HCT116 (cell line): ENCODE results near the gene LGALS3. TPM values are rescaled to one million over a fixed set of nuclear protein-coding genes. Genes with fewer than 3 reads are reported as not detected.

Experiments used
- ATAC-seq: fragments of 200-7000 bp; cut with Tn5 transposase; 2 replicates; pipeline ENCODE4 v1.9.1; 2020; ENCODE audit warnings: mild to moderate bottlenecking, moderate library complexity
- BruUV-seq: library from RNA; stranded (reverse); fragments of 400-500 nt; replicated peaks from 2 replicates; lab custom pipeline; 2021; lab: Mats Ljungman, UMichigan
- CTCF ChIA-PET: fragments of 300-600 bp; sonication (Branson Sonifier 250); formaldehyde crosslinking; loops from one replicate; lab custom pipeline; 2021; ENCODE audit warnings: antibody characterized with exemption; lab: Charles Lee
- POLR2A ChIA-PET: fragments of 300-600, 350-600 bp; sonication (Branson Sonifier 250); formaldehyde crosslinking; loops from one replicate; lab custom pipeline; 2021; ENCODE audit warnings: antibody characterized with exemption; lab: Charles Lee
- RAD21 ChIA-PET, 2 experiments: fragments of 300-600 bp; sonication (Branson Sonifier 250); formaldehyde crosslinking; loops; one replicate each; lab custom pipeline; 2023; ENCODE audit warnings: low total read pairs in 2 of 2; ENCODE audit not compliant: uncharacterized antibody in 2 of 2, unreplicated experiment in 2 of 2, low non-redundant PET in 1 of 2; lab: Charles Lee
- DNase-seq: peaks from one replicate; pipeline ENCODE4 v3.0.0-alpha.2; 2010; ENCODE audit warnings: low read depth, low spot score
- H2AFZ ChIP-seq: fragments of 200-600 bp; shearing (Covaris generic), sonication (generic); 2 replicates; pipeline ENCODE4 v1.6.1; 2017; ENCODE audit warnings: low read depth, mixed run types, mixed read lengths, antibody characterized with exemption, low read length; ENCODE audit not compliant: poor library complexity, severe bottlenecking
- H3K27ac ChIP-seq: 2 replicates; pipeline ENCODE4 v1.5.1; 2012; ENCODE audit warnings: low read depth, low read length
- H3K27me3 ChIP-seq: fragments of 200-600 bp; sonication (generic); 2 replicates; pipeline ENCODE4 v1.6.1; 2016; ENCODE audit warnings: mixed run types, low read length, mixed read lengths; ENCODE audit not compliant: insufficient read depth
- H3K36me3 ChIP-seq, 2 experiments: fragments of 200-500 bp in 1 of 2; fragments of 200-600 bp in 1 of 2; sonication (Bioruptor generic) in 1 of 2; sonication (generic) in 1 of 2; 2 replicates each; pipeline versions ENCODE4 v1.5.1 to v1.6.1; 2014 to 2016; ENCODE audit warnings: low read length in 2 of 2, inconsistent platforms in 1 of 2, mixed read lengths in 1 of 2, mixed run types in 1 of 2; ENCODE audit not compliant: insufficient read depth in 2 of 2, control insufficient read depth in 1 of 2
- H3K4me1 ChIP-seq, 2 experiments: fragments of 200-600 bp in 1 of 2; sonication (generic) in 1 of 2; 2 replicates each; pipeline versions ENCODE4 v1.5.1 to v1.6.1; 2012 to 2017; ENCODE audit warnings: low read length in 2 of 2, inconsistent platforms in 1 of 2, mild to moderate bottlenecking in 1 of 2, mixed read lengths in 1 of 2, mixed run types in 1 of 2, moderate library complexity in 1 of 2; ENCODE audit not compliant: insufficient read depth in 2 of 2, control insufficient read depth in 1 of 2
- H3K4me2 ChIP-seq: fragments of 200-600 bp; sonication (generic); 2 replicates; pipeline ENCODE4 v1.6.1; 2017; ENCODE audit warnings: mixed run types, low read length, mixed read lengths
- H3K4me3 ChIP-seq, 2 experiments: fragments of 200-600 bp in 1 of 2; sonication (generic) in 1 of 2; replicated peaks in 1 of 2; 2 replicates each; pipeline ENCODE4 v1.5.1; 2011 to 2016; ENCODE audit warnings: low read length in 2 of 2, control low read depth in 1 of 2, low read depth in 1 of 2, mild to moderate bottlenecking in 1 of 2, mixed read lengths in 1 of 2, mixed run types in 1 of 2
- H3K79me2 ChIP-seq: fragments of 200-600 bp; sonication (generic); 2 replicates; pipeline ENCODE4 v1.6.1; 2017; ENCODE audit warnings: mild to moderate bottlenecking, mixed run types, low read length, moderate library complexity, mixed read lengths; ENCODE audit not compliant: insufficient read depth
- H3K9ac ChIP-seq: fragments of 200-600 bp; sonication (generic); 2 replicates; pipeline ENCODE4 v1.6.1; 2016; ENCODE audit warnings: low read length, mixed read lengths
- H3K9me2 ChIP-seq: fragments of 200-600 bp; sonication (generic), shearing (Covaris generic); 2 replicates; pipeline ENCODE4 v1.6.1; 2017; ENCODE audit warnings: mixed run types, mild to moderate bottlenecking, moderate library complexity; ENCODE audit not compliant: insufficient read depth
- H3K9me3 ChIP-seq, 2 experiments: fragments of 200-500 bp in 1 of 2; fragments of 200-600 bp in 1 of 2; sonication (Bioruptor generic) in 1 of 2; sonication (generic) in 1 of 2; 2 replicates each; pipeline ENCODE4 v1.6.1; 2014 to 2017; ENCODE audit warnings: low read length in 2 of 2, mixed read lengths in 2 of 2, inconsistent platforms in 1 of 2, low read depth in 1 of 2, mild to moderate bottlenecking in 1 of 2, mixed run types in 1 of 2, moderate library complexity in 1 of 2; ENCODE audit not compliant: control insufficient read depth in 1 of 2, insufficient read depth in 1 of 2
- H4K20me1 ChIP-seq: fragments of 200-600 bp; sonication (generic), shearing (Covaris generic); 2 replicates; pipeline ENCODE4 v1.6.1; 2017; ENCODE audit warnings: mixed run types, mild to moderate bottlenecking, moderate library complexity; ENCODE audit not compliant: insufficient read depth
- ELF1 ChIP-seq: IDR thresholded peaks from 2 replicates; pipeline ENCODE4 v1.6.1; 2012; ENCODE audit warnings: low read depth, borderline replicate concordance
- POLR2A ChIP-seq: IDR thresholded peaks from 2 replicates; pipeline ENCODE4 v1.7.0; 2011; ENCODE audit warnings: borderline replicate concordance; ENCODE audit not compliant: insufficient read depth, insufficient read length; ENCODE audit errors: extremely low read depth
- POLR2AphosphoS5 ChIP-seq: IDR thresholded peaks from 2 replicates; pipeline ENCODE4 v1.6.1; 2011; ENCODE audit warnings: mild to moderate bottlenecking, low read depth, low read length, moderate library complexity
- SRF ChIP-seq: IDR thresholded peaks from 2 replicates; pipeline ENCODE4 v1.6.1; 2012; ENCODE audit warnings: low read depth
- TCF7L2 ChIP-seq: IDR thresholded peaks from 2 replicates; pipeline ENCODE4 v1.7.0; 2011; ENCODE audit warnings: borderline replicate concordance, inconsistent platforms; ENCODE audit not compliant: insufficient read depth, insufficient read length; ENCODE audit errors: extremely low read depth
- YY1 ChIP-seq: IDR thresholded peaks from 2 replicates; pipeline ENCODE4 v1.6.1; 2011; ENCODE audit warnings: low read length, low read depth, moderate library complexity, mild to moderate bottlenecking; ENCODE audit not compliant: insufficient replicate concordance; ENCODE audit errors: extremely low read depth
- ZFX ChIP-seq: fragments of 450-650 bp; IDR thresholded peaks from 2 replicates; pipeline ENCODE4 v1.6.1; 2017
- ZNF274 ChIP-seq: fragments of 200-500 bp; sonication (Bioruptor generic); IDR thresholded peaks from 2 replicates; pipeline ENCODE4 v1.6.1; 2014; ENCODE audit warnings: mild to moderate bottlenecking, low read depth, low read length, inconsistent platforms
- intact Hi-C: fragments of 100-400 bp; cut with micrococcal nuclease; formaldehyde crosslinking; loops from 2 replicates; pipeline ENCODE4 v1.10.0; 2022
- total RNA-seq: library from RNA; stranded (reverse); gene quantifications from one replicate; pipeline ENCODE4 v1.2.1, GENCODE V29; 2021; ENCODE audit not compliant: unreplicated experiment
- TF ChIP-seq, protein P1 (sequence below): IDR thresholded peaks from 2 replicates; pipeline ENCODE4 v1.6.1; 2011; ENCODE audit warnings: mild to moderate bottlenecking, low read length, moderate library complexity; ENCODE audit not compliant: insufficient replicate concordance; ENCODE audit errors: extremely low read depth

Gene LGALS3
- total RNA-seq, 1 experiment from 2014 or later = 86.1 TPM

DNA sequence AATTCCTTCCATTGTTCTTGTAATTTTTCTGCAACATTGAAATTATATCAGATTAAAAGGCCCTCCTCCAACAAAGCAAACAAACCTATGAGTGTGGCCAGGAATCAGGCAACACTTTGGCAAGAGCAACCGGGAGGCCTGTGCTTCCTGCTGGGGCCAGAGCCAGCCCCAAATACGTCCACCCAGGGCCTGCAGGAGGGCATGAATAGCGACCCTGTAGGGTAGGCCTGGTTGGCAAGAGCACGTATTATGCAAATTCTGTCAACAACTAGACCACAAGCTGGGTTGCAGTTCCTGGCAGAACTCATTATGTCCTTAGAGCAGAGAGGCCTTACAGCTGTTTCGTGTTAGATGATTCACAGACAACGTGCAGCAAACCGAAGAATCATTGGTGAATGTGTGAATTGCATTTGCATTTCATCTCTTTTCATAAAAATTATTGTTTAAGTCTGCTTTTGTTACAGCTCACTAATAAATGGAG, 26.9 kb upstream of the LGALS3 start:
- ChIA-PET POLR2A (interaction anchor here (0.7 to 2.5 kb wide), 8 partner anchors 7 to 31 kb away, joined by 3 to 17 read pairs (median 4); partner anchors contain the start of gene LGALS3), CTCF (interaction anchor here (0.8 to 1.6 kb wide), 3 partner anchors 12 to 51 kb away, joined by 3 to 6 read pairs (median 4); partner anchors contain the start of gene MAPK1IP1L), RAD21 (interaction anchor here (0.6 to 1.2 kb wide), 2 partner anchors 10 to 29 kb away, joined by 3 to 4 read pairs; no protein-coding TSS in a partner anchor)
- Histone ChIP-seq H2AFZ (peak overlapping the region; percentile 47), H4K20me1 (no peaks in the 10 kb centered on the region), H3K9me2 (no peaks in the 10 kb centered on the region), H3K4me1 (peaks cover 45 to 65% of the 10 kb centered on the region in 2 experiments), H3K9ac (peak overlapping the region; percentile 71), H3K79me2 (no peaks in the 10 kb centered on the region), H3K9me3 (peaks cover 3 to 12% of the 10 kb centered on the region in 2 experiments; a peak in 1 of 4 replicates), H3K27me3 (no peaks in the 10 kb centered on the region), H3K27ac (peak overlapping the region; percentile 94), H3K4me3 (peak overlapping the region; percentile 43 to 53), H3K4me2 (peak overlapping the region; percentile 79), H3K36me3 (peaks cover 0 to 4% of the 10 kb centered on the region in 2 experiments; a peak in 1 of 4 replicates)
- BruUV-seq = no TSS peak
- no peak for DNase-seq
- intact Hi-C loops = loop anchor here (2.0 kb wide), 1 partner anchor 27 kb away; the partner anchor contains the start of gene LGALS3
- TF ChIP-seq ZFX = peak; percentile 37
- no peak for TF ChIP-seq ZNF274
- TF ChIP-seq POLR2A = no peak
- peak; percentile 39 for TF ChIP-seq POLR2AphosphoS5
- peak; percentile 31 for ATAC-seq

DNA sequence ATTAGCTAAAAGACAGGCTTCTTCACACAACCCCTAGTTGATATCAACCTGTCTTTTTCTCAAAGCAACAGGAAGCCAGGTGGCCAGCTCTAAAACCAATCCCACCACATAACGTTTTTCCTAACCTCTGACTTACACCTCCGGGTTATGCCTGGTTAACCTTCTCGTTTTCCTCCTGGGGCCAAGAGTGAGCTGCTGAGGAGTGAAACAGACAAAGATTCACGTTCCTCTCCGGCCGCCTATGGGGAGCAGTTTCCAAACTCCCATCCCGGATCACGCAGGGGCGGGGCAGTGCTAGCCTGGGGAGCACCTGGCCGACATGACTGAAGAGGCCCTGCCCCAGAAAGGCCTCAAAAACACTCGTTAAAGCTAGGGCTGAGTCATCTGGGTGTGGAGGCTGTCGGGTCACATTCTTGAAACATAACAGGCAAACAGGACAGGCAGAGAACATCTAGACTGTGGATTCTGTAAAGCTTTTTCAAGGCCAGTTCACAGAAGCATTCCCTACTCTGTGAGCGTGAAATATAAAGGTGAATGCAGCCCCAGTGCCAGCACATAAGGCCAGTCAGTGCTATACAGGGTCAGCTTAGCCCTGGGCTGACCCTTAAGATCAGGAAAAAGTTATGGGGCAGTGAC, 25.9 kb upstream of the LGALS3 start:
- CTCF ChIA-PET = interaction anchor here (0.8 to 1.6 kb wide), 3 partner anchors 13 to 52 kb away, joined by 3 to 6 read pairs (median 4); partner anchors contain the start of gene MAPK1IP1L
- H4K20me1 ChIP-seq = no peaks in the 10 kb centered on the region
- no peaks in the 10 kb centered on the region for H3K27me3 ChIP-seq
- intact Hi-C loops = loop anchor here (2.0 kb wide), 1 partner anchor 26 kb away; the partner anchor contains the start of gene LGALS3
- peaks cover 3 to 12% of the 10 kb centered on the region in 2 experiments; a peak in 1 of 4 replicates for H3K9me3 ChIP-seq
- peak; percentile 97 for DNase-seq
- H3K4me3 ChIP-seq = peak overlapping the region; percentile 43 to 53
- TF ChIP-seq SRF (no peak), ELF1 (no peak), TCF7L2 (peak; percentile 74), YY1 (peak; percentile 84)
- TF ChIP-seq, protein P1, sequence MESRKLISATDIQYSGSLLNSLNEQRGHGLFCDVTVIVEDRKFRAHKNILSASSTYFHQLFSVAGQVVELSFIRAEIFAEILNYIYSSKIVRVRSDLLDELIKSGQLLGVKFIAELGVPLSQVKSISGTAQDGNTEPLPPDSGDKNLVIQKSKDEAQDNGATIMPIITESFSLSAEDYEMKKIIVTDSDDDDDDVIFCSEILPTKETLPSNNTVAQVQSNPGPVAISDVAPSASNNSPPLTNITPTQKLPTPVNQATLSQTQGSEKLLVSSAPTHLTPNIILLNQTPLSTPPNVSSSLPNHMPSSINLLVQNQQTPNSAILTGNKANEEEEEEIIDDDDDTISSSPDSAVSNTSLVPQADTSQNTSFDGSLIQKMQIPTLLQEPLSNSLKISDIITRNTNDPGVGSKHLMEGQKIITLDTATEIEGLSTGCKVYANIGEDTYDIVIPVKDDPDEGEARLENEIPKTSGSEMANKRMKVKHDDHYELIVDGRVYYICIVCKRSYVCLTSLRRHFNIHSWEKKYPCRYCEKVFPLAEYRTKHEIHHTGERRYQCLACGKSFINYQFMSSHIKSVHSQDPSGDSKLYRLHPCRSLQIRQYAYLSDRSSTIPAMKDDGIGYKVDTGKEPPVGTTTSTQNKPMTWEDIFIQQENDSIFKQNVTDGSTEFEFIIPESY = peak; percentile 78
- H3K9me2 ChIP-seq = no peaks in the 10 kb centered on the region
- POLR2A ChIA-PET = interaction anchor here (0.7 to 2.5 kb wide), 13 partner anchors 8 to 325 kb away, joined by 3 to 17 read pairs (median 4); partner anchors contain the start of genes LGALS3, SOCS4 and WDHD1
- BruUV-seq = no TSS peak
- peak overlapping the region; percentile 94 for H3K27ac ChIP-seq
- ATAC-seq = peak; percentile 83
- peaks cover 0 to 4% of the 10 kb centered on the region in 2 experiments; a peak in 1 of 4 replicates for H3K36me3 ChIP-seq
- RAD21 ChIA-PET = interaction anchor here in 1 of 2 experiments (1.2 kb wide), 1 partner anchor 11 kb away, joined by 3 read pairs; no protein-coding TSS in a partner anchor
- H3K4me2 ChIP-seq = peak overlapping the region; percentile 79
- peak overlapping the region; percentile 71 for H3K9ac ChIP-seq
- peaks cover 52 to 66% of the 10 kb centered on the region in 2 experiments for H3K4me1 ChIP-seq
- H3K79me2 ChIP-seq = no peaks in the 10 kb centered on the region
- H2AFZ ChIP-seq = peak overlapping the region; percentile 7
